ENCODE results near the gene MRPS22. TPM values are rescaled to one million over a fixed set of nuclear protein-coding genes. Genes with fewer than 3 reads are reported as not detected.

Gene MRPS22
- total RNA-seq, 1 experiment from 2014 or later: 66.9 TPM

DNA sequence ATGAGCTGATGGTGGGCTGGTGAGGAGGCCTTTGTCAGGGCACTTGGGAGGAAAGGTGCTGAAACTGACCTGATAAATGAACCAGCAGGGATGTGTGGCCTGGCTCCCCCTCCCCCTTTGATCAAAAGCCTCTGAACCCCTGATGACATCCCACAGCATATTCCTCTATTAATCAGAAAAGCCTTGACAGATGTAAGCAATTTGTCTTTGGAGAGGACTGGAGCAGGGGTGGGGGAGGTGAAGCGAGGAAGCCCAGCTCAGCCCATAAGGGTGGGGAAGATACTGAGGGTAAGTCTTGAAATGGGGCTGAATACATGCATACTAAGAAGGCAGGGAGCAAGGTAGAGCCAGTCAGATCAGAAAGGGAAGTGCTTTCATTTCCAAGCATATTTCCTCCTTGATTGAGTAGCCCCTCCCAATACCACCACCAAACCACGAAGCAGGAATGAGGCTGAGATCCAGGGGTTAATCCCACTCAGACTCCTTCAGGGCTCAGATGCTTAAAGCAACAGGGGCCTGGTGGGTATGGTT, 34.7 kb upstream of the MRPS22 start:
- DNase-seq (ENCODE audit: low read depth): no peak
- in situ Hi-C loops (cut with HindIII; ENCODE audit: low pct_unique_long_range_greater_than_20kb, low sequenced_read_pairs): loop anchor here (25.0 kb wide), 1 partner anchor 397 kb away; no protein-coding TSS in a partner anchor

GRCh38 chr3:139309880-139310279, 33.9 kb upstream of the MRPS22 start:
- peak; percentile 26 for DNase-seq (ENCODE audit: low read depth)
- in situ Hi-C loops (cut with HindIII; ENCODE audit: low pct_unique_long_range_greater_than_20kb, low sequenced_read_pairs): loop anchor here (10.0 to 25.0 kb wide), 2 partner anchors 195 to 398 kb away; no protein-coding TSS in a partner anchor

DNA sequence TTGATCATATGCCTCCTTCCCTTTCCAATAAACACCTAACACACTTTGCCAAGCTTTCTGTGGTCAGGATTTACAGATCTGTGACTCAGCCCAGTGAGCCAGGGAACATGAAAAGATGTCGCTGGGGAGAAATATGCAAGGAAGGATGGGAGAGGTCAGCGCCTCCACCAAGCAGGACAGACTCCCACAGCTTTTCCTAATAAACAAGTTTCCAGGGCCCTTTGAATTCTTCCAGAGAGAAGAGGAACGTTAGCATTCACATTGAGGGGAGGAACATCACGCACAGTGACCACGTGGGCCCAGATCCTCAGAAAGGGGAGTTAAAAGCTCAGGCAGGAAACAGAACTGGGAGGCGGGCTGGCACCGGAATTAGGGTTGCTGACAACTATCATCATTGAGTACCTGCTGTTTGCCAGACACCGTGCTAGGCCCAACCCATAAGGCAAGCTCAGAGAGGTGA, 33.3 kb upstream of the MRPS22 start:
- peak; percentile 53 for DNase-seq (ENCODE audit: low read depth)
- in situ Hi-C loops (cut with HindIII; ENCODE audit: low pct_unique_long_range_greater_than_20kb, low sequenced_read_pairs): loop anchor here (10.0 to 25.0 kb wide), 2 partner anchors 196 to 398 kb away; no protein-coding TSS in a partner anchor

- in situ Hi-C loops (cut with HindIII; ENCODE audit: low pct_unique_long_range_greater_than_20kb, low sequenced_read_pairs): loop anchor here (10.0 to 25.0 kb wide), 2 partner anchors 197 to 399 kb away; no protein-coding TSS in a partner anchor
- no peak for DNase-seq (ENCODE audit: low read depth)
Measured at GRCh38 chr3:139311557-139311956, 32.3 kb upstream of the MRPS22 start.

- in situ Hi-C loops (cut with HindIII; ENCODE audit: low pct_unique_long_range_greater_than_20kb, low sequenced_read_pairs): loop anchor here (10.0 to 25.0 kb wide), 2 partner anchors 198 to 400 kb away; no protein-coding TSS in a partner anchor
- DNase-seq (ENCODE audit: low read depth): no peak
Measured at GRCh38 chr3:139312416-139312815, 31.4 kb upstream of the MRPS22 start.

DNA sequence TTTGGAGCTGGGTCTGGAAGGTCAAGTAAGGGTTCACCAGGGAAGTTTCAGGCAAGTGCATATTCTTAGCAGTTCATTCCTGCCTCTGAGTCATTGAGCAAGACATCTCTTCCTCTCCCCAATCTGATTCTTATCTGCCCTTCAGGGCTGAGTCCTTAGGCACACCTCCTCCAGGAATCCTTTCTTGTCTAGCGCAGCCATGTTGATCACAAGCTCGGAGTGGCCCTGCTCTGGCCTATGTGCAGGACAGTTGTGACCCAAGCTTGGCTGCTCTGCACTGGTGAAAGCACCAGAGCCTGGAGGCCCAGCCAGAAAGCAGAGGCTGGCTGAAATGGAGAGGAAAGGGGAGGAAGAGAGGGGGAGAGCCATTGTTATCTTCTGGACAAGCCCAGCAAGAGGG, 30.9 kb upstream of the MRPS22 start:
- peak; percentile 23 for DNase-seq (ENCODE audit: low read depth)
- in situ Hi-C loops (cut with HindIII; ENCODE audit: low pct_unique_long_range_greater_than_20kb, low sequenced_read_pairs): loop anchor here (10.0 to 25.0 kb wide), 2 partner anchors 198 to 401 kb away; no protein-coding TSS in a partner anchor

- DNase-seq (ENCODE audit: low read depth): no peak
- in situ Hi-C loops (cut with HindIII; ENCODE audit: low pct_unique_long_range_greater_than_20kb, low sequenced_read_pairs): loop anchor here (10.0 to 25.0 kb wide), 2 partner anchors 199 to 402 kb away; no protein-coding TSS in a partner anchor
Measured at GRCh38 chr3:139313921-139314320, 29.9 kb upstream of the MRPS22 start.

- in situ Hi-C loops (cut with HindIII; ENCODE audit: low pct_unique_long_range_greater_than_20kb, low sequenced_read_pairs): loop anchor here (10.0 to 25.0 kb wide), 2 partner anchors 202 to 405 kb away; no protein-coding TSS in a partner anchor
- DNase-seq (ENCODE audit: low read depth): no peak
Measured at GRCh38 chr3:139317215-139317614, 26.6 kb upstream of the MRPS22 start.

DNA sequence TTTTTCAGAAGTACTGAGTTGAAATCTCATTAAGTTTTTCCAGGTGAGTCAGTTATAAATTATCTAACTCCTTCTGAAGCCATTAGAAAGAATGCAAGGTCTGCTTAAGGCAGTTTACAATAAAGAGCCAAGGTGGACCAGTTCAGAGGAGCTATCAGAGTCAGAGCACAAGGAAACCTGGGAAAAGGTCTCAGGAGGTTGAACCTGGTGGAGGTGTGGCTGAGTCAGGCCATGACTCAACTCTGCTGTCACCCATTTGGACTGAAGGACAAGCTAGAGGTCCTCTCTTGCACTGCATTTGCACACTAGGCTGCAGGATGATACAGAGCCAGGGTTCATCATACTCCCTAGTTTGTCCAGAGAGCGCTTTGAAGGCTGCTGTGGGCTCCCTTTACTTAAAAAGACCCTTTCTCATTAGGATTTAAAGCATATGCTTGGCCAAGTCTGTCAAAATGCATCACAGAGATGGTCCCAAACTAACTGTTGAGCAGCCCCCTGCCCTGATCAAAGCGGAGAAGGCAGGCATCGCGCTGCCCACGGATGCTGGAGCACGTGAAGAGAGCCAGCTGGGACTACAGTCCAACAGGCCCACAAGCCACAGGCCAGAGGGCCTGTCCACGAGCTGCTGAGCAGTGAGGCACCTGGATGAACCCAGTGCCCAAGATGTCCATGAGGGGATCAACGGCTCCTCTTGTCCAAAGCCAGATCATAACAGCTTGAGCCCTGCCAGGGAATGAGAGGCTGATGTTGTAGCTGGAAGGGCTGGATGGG, 26.0 kb upstream of the MRPS22 start:
- in situ Hi-C loops (cut with HindIII; ENCODE audit: low pct_unique_long_range_greater_than_20kb, low sequenced_read_pairs): loop anchor here (10.0 to 25.0 kb wide), 2 partner anchors 203 to 406 kb away; no protein-coding TSS in a partner anchor
- DNase-seq (ENCODE audit: low read depth): peak; percentile 41

- in situ Hi-C loops (cut with HindIII; ENCODE audit: low pct_unique_long_range_greater_than_20kb, low sequenced_read_pairs): loop anchor here (10.0 to 25.0 kb wide), 2 partner anchors 204 to 406 kb away; no protein-coding TSS in a partner anchor
- DNase-seq (ENCODE audit: low read depth): no peak
Measured at GRCh38 chr3:139318431-139318816, 25.4 kb upstream of the MRPS22 start.

- in situ Hi-C loops (cut with HindIII; ENCODE audit: low pct_unique_long_range_greater_than_20kb, low sequenced_read_pairs): loop anchor here (10.0 to 25.0 kb wide), 2 partner anchors 204 to 407 kb away; no protein-coding TSS in a partner anchor
- no peak for DNase-seq (ENCODE audit: low read depth)
Measured at GRCh38 chr3:139318826-139319225, 25.0 kb upstream of the MRPS22 start.

- no peak for DNase-seq (ENCODE audit: low read depth)
- in situ Hi-C loops (cut with HindIII; ENCODE audit: low pct_unique_long_range_greater_than_20kb, low sequenced_read_pairs): loop anchor here (10.0 to 25.0 kb wide), 2 partner anchors 205 to 407 kb away; no protein-coding TSS in a partner anchor
Measured at GRCh38 chr3:139319428-139320402, 24.1 kb upstream of the MRPS22 start.

DNA sequence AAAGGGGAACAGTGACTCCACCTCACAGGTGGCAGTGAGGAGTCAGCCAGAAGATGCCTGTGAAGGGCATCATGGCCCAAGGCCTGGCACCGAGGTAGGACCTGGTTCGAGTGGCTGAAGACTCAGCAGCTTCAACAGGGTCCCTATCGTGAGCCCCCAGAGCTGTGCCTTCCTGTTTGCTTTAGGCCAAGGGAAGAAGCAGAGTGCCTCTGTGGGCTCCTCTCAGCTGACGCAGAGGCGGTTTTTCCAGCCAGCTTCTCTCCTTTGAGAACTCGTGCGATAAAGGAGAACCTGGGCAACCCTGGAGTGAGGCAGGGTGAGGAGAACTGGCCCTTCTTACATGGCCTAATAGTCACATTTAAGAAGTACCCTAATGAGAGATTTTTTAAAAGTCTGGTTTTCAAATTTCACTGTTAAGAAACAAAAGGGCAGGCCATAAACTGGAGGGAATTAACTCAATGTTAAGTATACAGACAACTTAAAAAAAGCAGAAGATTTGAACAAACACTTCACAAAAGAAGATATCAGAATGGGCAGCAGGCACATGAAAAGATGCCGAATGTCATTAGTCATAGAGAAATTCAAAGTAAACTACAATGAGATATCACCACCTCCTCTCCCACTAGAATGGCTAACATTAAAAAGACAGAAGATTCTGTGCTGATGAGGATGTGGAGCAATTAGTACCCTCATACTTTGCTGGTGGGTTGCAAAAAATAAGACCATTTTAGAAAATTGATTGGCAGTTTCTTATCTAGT, 23.1 kb upstream of the MRPS22 start:
- no peak for DNase-seq (ENCODE audit: low read depth)
- in situ Hi-C loops (cut with HindIII; ENCODE audit: low pct_unique_long_range_greater_than_20kb, low sequenced_read_pairs): loop anchor here (25.0 kb wide), 1 partner anchor 408 kb away; no protein-coding TSS in a partner anchor

DNA sequence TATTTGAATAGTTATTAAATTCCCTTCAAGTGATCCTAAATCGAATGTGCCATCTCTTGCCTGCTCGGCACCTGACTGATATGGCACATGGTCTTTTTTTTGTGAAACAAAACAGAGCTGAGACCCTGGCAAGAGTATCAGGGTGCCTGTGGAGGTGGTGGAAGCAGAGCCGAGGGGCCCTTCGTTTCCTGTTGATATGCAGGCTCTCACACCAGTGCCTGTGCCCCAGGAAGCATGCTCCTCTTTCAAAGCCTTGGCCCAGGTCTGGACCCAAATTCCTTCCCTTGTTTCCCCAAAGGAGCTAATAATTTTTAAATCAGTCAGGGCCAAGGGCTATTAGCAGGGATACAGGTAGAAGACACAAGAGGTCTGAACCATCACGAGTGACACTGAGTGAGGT, 21.5 kb upstream of the MRPS22 start:
- no peak for DNase-seq (ENCODE audit: low read depth)
- in situ Hi-C loops (cut with HindIII; ENCODE audit: low pct_unique_long_range_greater_than_20kb, low sequenced_read_pairs): loop anchor here (25.0 kb wide), 1 partner anchor 410 kb away; no protein-coding TSS in a partner anchor

DNA sequence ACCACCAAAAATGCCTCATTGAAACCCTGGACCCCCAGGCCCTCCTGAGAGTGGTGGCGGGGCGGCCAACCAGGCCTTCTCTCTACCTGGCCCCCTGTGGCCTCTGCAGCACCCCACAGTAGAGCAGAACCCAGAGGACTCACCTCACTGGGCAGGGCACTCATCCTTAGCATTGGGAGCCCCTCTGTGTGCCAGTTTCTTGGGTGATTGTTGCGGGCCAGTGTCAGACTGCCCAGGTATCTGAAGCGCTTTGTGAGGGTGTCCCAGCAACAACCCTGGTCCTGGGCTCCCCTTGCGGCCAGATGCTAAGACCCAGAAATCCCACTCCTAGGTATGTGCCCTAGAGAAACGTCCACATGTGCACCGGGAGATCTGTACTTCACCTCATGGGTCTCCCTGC, 20.7 kb upstream of the MRPS22 start:
- in situ Hi-C loops (cut with HindIII; ENCODE audit: low pct_unique_long_range_greater_than_20kb, low sequenced_read_pairs): loop anchor here (25.0 kb wide), 1 partner anchor 411 kb away; no protein-coding TSS in a partner anchor
- DNase-seq (ENCODE audit: low read depth): no peak

- no peak for DNase-seq (ENCODE audit: low read depth)
- in situ Hi-C loops (cut with HindIII; ENCODE audit: low pct_unique_long_range_greater_than_20kb, low sequenced_read_pairs): loop anchor here (25.0 kb wide), 1 partner anchor 412 kb away; no protein-coding TSS in a partner anchor
Measured at GRCh38 chr3:139324456-139324855, 19.4 kb upstream of the MRPS22 start.

DNA sequence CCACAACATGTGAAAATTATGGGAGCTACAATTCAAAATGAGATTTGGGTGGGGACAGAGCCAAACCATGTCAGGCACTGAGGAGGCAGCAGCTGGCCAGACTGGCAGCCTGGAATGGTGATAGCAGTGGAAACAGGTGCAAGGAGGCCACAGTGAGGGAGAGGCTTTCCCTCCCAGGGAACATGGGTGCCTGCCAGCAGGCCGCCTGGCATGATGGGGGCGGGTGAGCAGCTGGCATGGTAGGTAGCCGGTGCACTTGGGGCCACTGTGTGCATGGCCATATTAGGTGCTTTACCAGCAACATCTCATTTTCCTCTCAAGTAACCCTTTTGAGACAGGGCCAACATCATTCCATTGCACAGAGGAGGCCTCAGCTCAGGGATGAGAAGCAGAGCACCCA, 18.3 kb upstream of the MRPS22 start:
- no peak for DNase-seq (ENCODE audit: low read depth)
- in situ Hi-C loops (cut with HindIII; ENCODE audit: low pct_unique_long_range_greater_than_20kb, low sequenced_read_pairs): no loop called here
